Measurements from ENCODE around the gene NSUN2.

DNA sequence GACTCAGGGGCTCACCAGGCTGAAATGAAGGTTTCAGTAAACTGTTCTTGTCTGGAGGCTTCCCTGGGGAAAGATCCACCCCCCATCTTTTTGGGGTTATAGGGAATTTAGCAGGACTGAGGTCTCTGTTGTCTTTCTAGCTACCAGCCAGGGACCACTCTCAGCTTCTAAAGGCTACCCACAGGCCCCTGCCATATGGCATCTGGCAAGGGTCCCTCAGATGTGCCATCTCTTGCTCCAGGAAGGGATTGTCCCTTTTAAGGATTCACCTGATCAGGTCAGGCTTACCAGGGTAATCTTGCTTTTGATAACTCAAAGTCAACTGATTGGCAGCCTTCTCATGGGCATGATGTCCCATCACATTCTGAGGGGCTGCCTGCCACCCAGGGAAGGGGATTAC is 65.0 kb downstream of the NSUN2 start:
- TF ChIP-seq CTCF (IDR thresholded peaks at IDR 0.05) (no peak), POLR2A (IDR thresholded peaks at IDR 0.05) (no peak)

All from thyroid gland (tissue), 4 donors.